K562 treated with DMSO at 1 percent for 48 hours (cell line): Measurements from ENCODE around the gene L3MBTL2. TPM values are rescaled to one million over a fixed set of nuclear protein-coding genes. Genes with fewer than 3 reads are reported as not detected.

Experiments used
- total RNA-seq: library from RNA; unstranded; fragments of 300-600 nt; gene quantifications from 2 replicates; pipeline ENCODE4 v1.2.3, GENCODE V29; 2022; ENCODE audit warnings: low replicate concordance; ENCODE audit errors: extremely low read depth

Gene L3MBTL2
- not detected in 2 replicates for total RNA-seq

GRCh38 chr22:41204992-41205900, at the start of gene L3MBTL2:
TSS of gene L3MBTL2 (plus strand) at chr22:41205312. CDS start at chr22:41205363, 51 bp downstream.

GRCh38 chr22:41240377-41241132, 35.4 kb downstream of the L3MBTL2 start, which contains the start of gene CHADL:
TSS of gene CHADL (minus strand) at chr22:41240931. CDS start at chr22:41240881, 50 bp downstream.

Other genes starting within 250 kb of the L3MBTL2 start
- gene EP300, start 112.7 kb upstream of the L3MBTL2 start, total RNA-seq = not detected in 2 replicates
- gene CHADL, start 35.6 kb downstream of the L3MBTL2 start, total RNA-seq = not detected in 2 replicates
- 313 TPM in 1 of 2 replicates, not detected in the other for gene RANGAP1, start 80.9 kb downstream of the L3MBTL2 start, total RNA-seq
- gene ZC3H7B, start 96.2 kb downstream of the L3MBTL2 start, total RNA-seq = not detected in 2 replicates
- gene TEF, start 176.6 kb downstream of the L3MBTL2 start, total RNA-seq = not detected in 2 replicates
- not detected in 2 replicates for gene TOB2, start 241.5 kb downstream of the L3MBTL2 start, total RNA-seq